Ectodermal cell (in vitro differentiated cells): Measurements from ENCODE around the gene NFATC1.

Experiments used
- H3K27ac ChIP-seq: 2 replicates; pipeline ENCODE4 v1.7.0; 2013; ENCODE audit warnings: mild to moderate bottlenecking, low read depth, low read length; ENCODE audit not compliant: insufficient read depth, poor library complexity, severe bottlenecking
- H3K27me3 ChIP-seq: 2 replicates; pipeline ENCODE4 v1.7.0; 2013; ENCODE audit warnings: mild to moderate bottlenecking, low read length; ENCODE audit not compliant: insufficient read depth, control insufficient read depth, poor library complexity, severe bottlenecking
- H3K36me3 ChIP-seq: one replicate; pipeline ENCODE4 v1.7.0; 2013; ENCODE audit warnings: low read length; ENCODE audit not compliant: control insufficient read depth, insufficient read depth
- H3K4me1 ChIP-seq: one replicate; pipeline ENCODE4 v1.7.0; 2013; ENCODE audit warnings: low read length; ENCODE audit not compliant: control insufficient read depth, insufficient read depth
- H3K4me3 ChIP-seq: 2 replicates; pipeline ENCODE4 v1.7.0; 2013; ENCODE audit warnings: low read depth, low read length, control low read depth; ENCODE audit not compliant: insufficient read depth
- H3K9me3 ChIP-seq: 2 replicates; pipeline ENCODE4 v1.7.0; 2013; ENCODE audit warnings: mild to moderate bottlenecking, low read length, moderate library complexity; ENCODE audit not compliant: control insufficient read depth
- WGBS, 2 experiments: methylation state at CpG; one replicate each; pipeline ENCODE4 v1.1.7; 2013; ENCODE audit warnings: missing lambda C conversion rate in 2 of 2; 5-methylcytosine and 5-hydroxymethylcytosine counted together

Gene NFATC1

DNA sequence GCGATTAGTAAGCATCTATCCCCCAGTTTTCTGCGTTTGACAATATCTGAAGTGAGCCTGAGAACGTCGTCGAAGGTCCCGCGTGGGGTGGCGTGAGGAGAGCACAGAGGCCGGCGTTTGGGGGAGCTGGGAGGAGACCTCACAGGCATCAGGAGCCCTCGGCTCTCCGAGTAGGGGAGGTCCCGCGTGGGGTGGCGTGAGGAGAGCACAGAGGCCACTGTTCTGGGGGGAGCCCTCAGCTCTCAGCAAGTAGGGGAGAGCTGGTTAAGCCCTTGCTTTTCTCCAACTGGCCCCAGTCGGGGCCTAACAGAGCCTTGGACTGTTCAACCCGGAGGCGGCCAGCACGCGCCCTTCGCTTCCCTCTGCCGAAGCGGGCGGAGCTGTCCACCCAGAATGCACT is 134.3 kb downstream of the NFATC1 start:
- no peaks in the 10 kb centered on the region for H3K9me3 ChIP-seq
- H3K4me3 ChIP-seq = no peak overlapping the region
- 93% methylated on average over 24 of the region's 24 CpGs for WGBS, 2 experiments
- no peaks in the 10 kb centered on the region for H3K36me3 ChIP-seq
- H3K27ac ChIP-seq = no peak overlapping the region
- peaks cover 7% of the 10 kb centered on the region for H3K4me1 ChIP-seq
- peaks cover 5% of the 10 kb centered on the region for H3K27me3 ChIP-seq

DNA sequence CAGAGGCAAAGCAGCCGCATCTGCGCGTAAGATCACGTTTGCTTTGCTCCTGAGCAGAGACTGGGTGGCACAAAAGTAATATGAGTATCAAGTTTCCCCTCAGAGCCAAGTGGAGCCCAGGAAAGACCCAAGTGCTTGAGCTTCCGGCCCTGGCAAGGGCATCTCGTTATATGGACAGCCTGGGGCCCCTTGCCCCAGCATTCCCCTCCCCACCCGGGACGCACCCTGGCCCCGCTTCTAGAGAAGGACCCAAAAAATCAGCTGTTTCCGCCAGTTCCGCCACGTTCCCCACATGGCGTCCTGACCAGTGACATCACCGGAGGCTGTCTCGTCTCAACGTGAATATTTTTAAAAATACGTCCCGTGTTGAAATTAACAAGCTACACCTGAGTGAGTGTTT is 135.1 kb downstream of the NFATC1 start:
- Histone ChIP-seq H3K36me3 (no peaks in the 10 kb centered on the region), H3K27ac (no peak overlapping the region), H3K4me3 (no peak overlapping the region), H3K9me3 (no peaks in the 10 kb centered on the region), H3K27me3 (peaks cover 5% of the 10 kb centered on the region), H3K4me1 (peaks cover 4% of the 10 kb centered on the region)
- WGBS, 2 experiments = 93 to 95% methylated on average over 18 of the region's 18 CpGs

DNA sequence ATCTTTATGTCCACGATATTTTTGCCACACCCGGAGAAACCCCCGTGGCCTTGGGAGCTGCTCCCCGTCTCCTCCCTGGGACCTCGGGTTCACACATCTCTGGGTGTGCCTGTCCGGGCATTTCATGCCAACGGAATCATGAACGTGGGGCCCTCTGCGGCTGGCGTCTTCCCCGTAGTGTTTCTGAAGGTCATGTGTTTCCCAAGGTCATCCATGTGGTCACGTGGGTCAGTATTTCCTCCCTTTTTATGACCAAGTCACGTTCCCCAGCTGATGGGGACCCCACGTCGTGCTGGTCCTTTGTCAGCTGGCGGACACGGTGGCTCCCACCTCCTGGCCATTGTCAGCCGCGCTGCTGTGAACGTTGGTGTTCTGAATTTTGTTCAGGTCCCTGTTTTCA is 135.7 kb downstream of the NFATC1 start:
- Histone ChIP-seq H3K27ac (no peak overlapping the region), H3K4me1 (no peaks in the 10 kb centered on the region), H3K27me3 (peaks cover 5% of the 10 kb centered on the region), H3K4me3 (no peak overlapping the region), H3K9me3 (no peaks in the 10 kb centered on the region), H3K36me3 (no peaks in the 10 kb centered on the region)
- WGBS, 2 experiments = 91 to 94% methylated on average over 20 of the region's 20 CpGs

DNA sequence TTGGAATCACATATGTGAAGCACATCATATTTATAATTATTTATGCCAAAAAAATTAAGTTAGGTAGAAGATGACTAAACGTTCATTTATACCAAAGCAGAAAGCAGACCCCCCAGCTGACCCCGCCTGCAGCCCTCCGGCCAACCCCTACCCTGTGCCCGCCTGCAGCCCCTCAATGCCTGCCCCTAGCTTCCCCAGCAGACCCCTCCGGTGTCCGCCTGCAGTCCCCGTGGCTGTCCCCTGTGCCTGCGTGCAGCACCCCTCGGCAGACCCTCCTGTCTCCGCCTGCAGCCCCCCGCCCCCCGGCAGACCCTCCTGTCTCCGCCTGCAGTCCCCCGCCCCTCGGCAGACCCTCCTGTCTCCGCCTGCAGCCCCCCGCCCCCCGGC is 136.2 kb downstream of the NFATC1 start:
- Histone ChIP-seq H3K27me3 (peaks cover 5% of the 10 kb centered on the region), H3K4me3 (no peak overlapping the region), H3K4me1 (no peaks in the 10 kb centered on the region), H3K27ac (no peak overlapping the region), H3K9me3 (no peaks in the 10 kb centered on the region), H3K36me3 (no peaks in the 10 kb centered on the region)
- WGBS, 2 experiments = 83 to 86% methylated on average over 9 to 10 of the region's 18 CpGs

DNA sequence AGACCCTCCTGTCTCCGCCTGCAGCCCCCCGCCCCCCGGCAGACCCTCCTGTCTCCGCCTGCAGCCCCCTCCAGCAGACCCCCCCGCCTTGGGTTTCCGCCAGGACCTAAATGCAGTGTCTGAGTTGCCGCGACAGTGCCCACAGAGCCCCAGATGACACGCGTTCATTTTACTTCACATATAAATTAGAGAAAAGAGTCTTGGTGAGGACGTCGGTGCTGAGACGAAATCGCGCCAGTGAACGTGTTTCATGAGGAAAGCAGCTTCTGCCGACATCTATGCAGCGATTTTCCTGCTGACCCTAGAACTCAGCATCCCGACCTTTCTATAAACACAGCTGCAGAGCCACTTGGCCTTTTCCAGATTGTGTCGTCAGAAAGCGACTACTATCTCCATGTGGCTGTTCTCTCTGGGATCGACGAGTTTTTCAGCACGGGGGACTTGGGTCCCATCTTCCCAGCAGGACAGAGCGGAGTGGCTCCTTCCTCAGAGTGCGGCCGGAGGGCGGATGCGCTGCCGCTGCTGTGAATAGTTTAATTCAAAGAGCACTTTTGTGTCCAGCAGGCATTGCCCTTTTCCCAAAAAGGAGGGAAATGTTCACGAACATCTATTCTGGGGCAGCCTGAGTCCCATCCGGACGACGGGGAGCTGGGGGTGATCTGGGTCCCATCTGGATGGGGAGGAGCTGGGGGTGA is 136.7 kb downstream of the NFATC1 start:
- WGBS, 2 experiments = 87 to 91% methylated on average over 30 of the region's 34 CpGs
- Histone ChIP-seq H3K9me3 (peaks cover 1% of the 10 kb centered on the region), H3K4me3 (no peak overlapping the region), H3K4me1 (no peaks in the 10 kb centered on the region), H3K27me3 (peaks cover 5% of the 10 kb centered on the region), H3K36me3 (no peaks in the 10 kb centered on the region), H3K27ac (no peak overlapping the region)

DNA sequence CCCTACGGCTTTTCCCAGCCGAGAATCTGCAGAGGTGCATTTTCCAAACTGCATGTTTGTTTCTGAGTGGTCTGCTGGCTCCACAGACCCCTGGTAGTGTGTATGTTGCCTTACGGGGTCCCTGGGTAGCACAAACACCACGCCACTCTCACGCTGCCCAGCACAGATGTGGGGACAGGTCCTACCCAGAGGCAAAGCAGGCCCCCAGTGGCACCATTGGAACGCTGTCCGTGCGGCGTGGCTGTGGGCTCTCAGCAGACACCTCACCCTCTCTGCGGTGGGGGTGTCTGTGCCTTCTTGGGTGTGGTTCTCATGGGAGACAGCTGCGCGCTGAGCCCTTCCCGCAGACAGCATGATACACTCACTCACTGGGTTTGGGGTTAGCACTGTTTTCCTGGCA is 137.4 kb downstream of the NFATC1 start:
- Histone ChIP-seq H3K36me3 (no peaks in the 10 kb centered on the region), H3K4me1 (no peaks in the 10 kb centered on the region), H3K27me3 (peaks cover 5% of the 10 kb centered on the region), H3K27ac (no peak overlapping the region), H3K4me3 (no peak overlapping the region), H3K9me3 (peaks cover 3% of the 10 kb centered on the region)
- 94% methylated on average over 13 of the region's 13 CpGs for WGBS, 2 experiments

DNA sequence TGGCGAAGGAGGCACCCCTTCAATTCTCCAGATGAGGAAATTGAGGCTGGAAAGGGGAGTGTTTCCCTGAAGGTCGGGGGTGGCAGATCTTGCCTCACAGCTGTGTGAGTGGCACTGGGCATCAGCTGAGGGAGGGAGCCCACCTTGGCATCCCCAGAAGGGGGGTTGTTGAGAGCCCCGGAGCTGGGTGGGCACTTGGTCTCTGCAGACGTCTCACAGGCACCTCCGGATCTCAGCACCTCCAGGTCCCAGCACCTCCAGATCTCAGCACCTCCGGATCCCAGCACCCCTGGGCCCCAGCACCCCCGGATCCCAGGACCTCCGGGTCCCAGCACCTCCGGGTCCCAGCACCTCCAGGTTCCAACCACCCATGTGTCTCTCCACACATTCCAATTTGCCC is 137.9 kb downstream of the NFATC1 start:
- Histone ChIP-seq H3K4me3 (no peak overlapping the region), H3K9me3 (peaks cover 3% of the 10 kb centered on the region), H3K4me1 (no peaks in the 10 kb centered on the region), H3K27me3 (peaks cover 5% of the 10 kb centered on the region), H3K27ac (no peak overlapping the region), H3K36me3 (no peaks in the 10 kb centered on the region)
- WGBS, 2 experiments = 93 to 94% methylated on average over 9 of the region's 9 CpGs

DNA sequence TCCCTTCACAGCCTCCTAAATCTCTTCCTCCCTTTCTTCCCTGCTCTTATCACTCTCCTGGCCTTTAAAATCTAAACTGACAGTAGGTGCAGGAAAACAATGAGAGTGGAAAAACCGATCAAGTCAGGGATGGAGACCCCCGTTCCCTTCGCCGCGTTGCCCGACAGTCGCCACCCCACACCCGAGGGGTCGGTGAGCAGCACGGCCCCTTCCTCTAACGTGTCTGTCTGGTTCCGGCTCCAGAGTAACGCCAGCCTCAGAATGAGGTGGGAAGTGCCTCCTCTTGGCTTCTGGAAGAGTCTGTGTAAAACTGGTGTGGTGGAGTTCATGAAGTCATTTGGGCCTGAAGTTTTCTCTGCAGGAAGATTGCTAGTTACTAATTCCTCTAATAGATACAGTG is 138.6 kb downstream of the NFATC1 start:
- Histone ChIP-seq H3K4me3 (no peak overlapping the region), H3K27me3 (peaks cover 5% of the 10 kb centered on the region), H3K27ac (no peak overlapping the region), H3K4me1 (no peaks in the 10 kb centered on the region), H3K36me3 (no peaks in the 10 kb centered on the region), H3K9me3 (peaks cover 3% of the 10 kb centered on the region)
- WGBS, 2 experiments = 91 to 93% methylated on average over 13 of the region's 13 CpGs

DNA sequence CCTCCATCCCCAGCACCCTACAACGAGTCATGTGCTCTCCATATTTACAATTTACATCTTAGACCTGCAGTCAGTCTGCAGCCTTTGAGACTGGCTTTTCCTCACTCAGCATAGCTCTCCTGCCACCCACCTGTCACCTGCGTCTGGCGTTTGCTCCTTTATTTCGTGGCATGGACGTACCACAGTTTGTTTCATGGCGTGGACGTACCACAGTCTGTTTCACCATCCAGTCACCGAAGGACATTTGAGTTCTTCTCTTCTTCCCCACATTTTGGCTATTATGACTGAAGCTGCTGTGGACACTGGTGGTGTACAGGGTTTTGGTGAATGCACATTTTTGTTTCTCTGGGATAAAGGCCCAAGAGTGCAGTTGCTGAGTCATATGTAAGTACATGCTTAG is 142.0 kb downstream of the NFATC1 start:
- peaks cover 3% of the 10 kb centered on the region for H3K9me3 ChIP-seq
- 95 to 96% methylated on average over 8 of the region's 8 CpGs for WGBS, 2 experiments
- no peak overlapping the region for H3K27ac ChIP-seq
- no peaks in the 10 kb centered on the region for H3K36me3 ChIP-seq
- H3K4me1 ChIP-seq = no peaks in the 10 kb centered on the region
- no peak overlapping the region for H3K4me3 ChIP-seq
- no peaks in the 10 kb centered on the region for H3K27me3 ChIP-seq

DNA sequence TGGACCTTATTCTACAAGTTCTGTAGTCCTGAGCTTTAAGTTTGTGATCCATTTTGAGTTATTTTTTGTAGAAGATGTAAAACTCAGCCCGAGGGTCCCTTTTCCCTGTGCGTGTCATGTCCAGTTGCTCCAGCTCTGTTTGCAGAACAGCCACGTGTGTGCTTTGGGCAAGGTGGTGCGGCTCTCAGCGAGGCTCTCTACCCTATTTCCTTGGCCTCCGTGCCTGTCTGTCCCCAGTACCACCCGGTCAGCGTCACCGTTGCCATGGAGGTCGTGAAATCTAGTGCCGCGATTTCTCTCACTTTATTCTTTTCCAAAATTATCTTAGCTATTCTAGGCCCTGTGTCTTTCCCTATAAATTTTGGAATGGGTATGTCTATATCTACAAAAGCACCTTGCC is 142.9 kb downstream of the NFATC1 start:
- 92 to 94% methylated on average over 12 of the region's 12 CpGs for WGBS, 2 experiments
- H3K27me3 ChIP-seq = no peaks in the 10 kb centered on the region
- peaks cover 3% of the 10 kb centered on the region for H3K9me3 ChIP-seq
- no peak overlapping the region for H3K4me3 ChIP-seq
- no peaks in the 10 kb centered on the region for H3K4me1 ChIP-seq
- H3K27ac ChIP-seq = no peak overlapping the region
- no peaks in the 10 kb centered on the region for H3K36me3 ChIP-seq
